Breast epithelium (tissue), 3 donors: ENCODE data around the gene MROH2A.

Experiments
- CTCF ChIP-seq, 3 donors: fragments of 450-650 bp; IDR thresholded peaks; one replicate each; pipeline ENCODE4 v1.5.1; 2016 to 2017; ENCODE audit warnings: antibody characterized with exemption in 3 of 3, mild to moderate bottlenecking in 3 of 3, moderate library complexity in 3 of 3
- POLR2AphosphoS5 ChIP-seq, 3 donors: sonication (generic); formaldehyde crosslinking; IDR thresholded peaks; one replicate each; pipeline ENCODE4 v1.6.1; 2017; ENCODE audit warnings: antibody characterized with exemption in 3 of 3

GRCh38 chr2:233822781-233823730 lies 44.9 kb downstream of the MROH2A start:
- no peak for TF ChIP-seq CTCF (IDR thresholded peaks at IDR 0.05)
- no peak for TF ChIP-seq POLR2AphosphoS5 (IDR thresholded peaks at IDR 0.05)
